MM.1S (cell line): ENCODE results near the gene LKAAEAR1.

Experiments used
- CTCF ChIP-seq: fragments of 300-600 bp; sonication (generic); IDR thresholded peaks from 2 replicates; pipeline ENCODE4 v1.5.1; 2016; ENCODE audit warnings: antibody characterized with exemption, low read length, mixed read lengths
- EZH2 ChIP-seq: fragments of 300-600 bp; sonication (generic); optimal IDR thresholded peaks from 2 replicates; pipeline ENCODE3; 2017; ENCODE audit warnings: low read depth, mild to moderate bottlenecking, antibody characterized with exemption, low read length, mixed read lengths

GRCh38 chr20:64051033-64051452, 33.2 kb downstream of the LKAAEAR1 start:
- TF ChIP-seq CTCF, result no peak
- TF ChIP-seq EZH2, result no peak
